ENCODE results near the gene ATXN1. TPM values are rescaled to one million over a fixed set of nuclear protein-coding genes. Genes with fewer than 3 reads are reported as not detected.

The ATXN1 gene
- total RNA-seq, 1 donor from 2014 or later: 71.2 TPM

GRCh38 chr6:16658348-16659034 is 102.8 kb downstream of the ATXN1 start:
- Histone ChIP-seq H3K27ac (no peak overlapping the region), H3K4me1 (peaks cover 10% of the 10 kb centered on the region), H3K9me3 (no peaks in the 10 kb centered on the region), H3K36me3 (peaks cover 11% of the 10 kb centered on the region), H3K4me3 (no peak overlapping the region), H3K27me3 (no peaks in the 10 kb centered on the region)
- intact Hi-C loops (cut with DNase I): no loop called here
- DNase-seq (no peak), ATAC-seq (no peak)
- no peak for TF ChIP-seq CTCF (IDR thresholded peaks at IDR 0.05)

- H3K27ac ChIP-seq: no peak overlapping the region
- no peak for TF ChIP-seq CTCF (IDR thresholded peaks at IDR 0.05)
- no peak overlapping the region for H3K4me3 ChIP-seq
- no peak for DNase-seq
- ATAC-seq: no peak
- H3K36me3 ChIP-seq: peaks cover 11% of the 10 kb centered on the region
- intact Hi-C loops (cut with DNase I): no loop called here
- H3K27me3 ChIP-seq: no peaks in the 10 kb centered on the region
- peaks cover 10% of the 10 kb centered on the region for H3K4me1 ChIP-seq
- no peaks in the 10 kb centered on the region for H3K9me3 ChIP-seq
These were observed 103.5 kb downstream of the ATXN1 start for GRCh38 chr6:16657768-16658167.

GRCh38 chr6:16656451-16656850 is 104.8 kb downstream of the ATXN1 start:
- no peak overlapping the region for H3K27ac ChIP-seq
- TF ChIP-seq CTCF (IDR thresholded peaks at IDR 0.05): no peak
- no peaks in the 10 kb centered on the region for H3K9me3 ChIP-seq
- DNase-seq: no peak
- intact Hi-C loops (cut with DNase I): no loop called here
- no peaks in the 10 kb centered on the region for H3K27me3 ChIP-seq
- peaks cover 11% of the 10 kb centered on the region for H3K36me3 ChIP-seq
- no peak overlapping the region for H3K4me3 ChIP-seq
- ATAC-seq: no peak
- H3K4me1 ChIP-seq: peaks cover 10% of the 10 kb centered on the region

- H3K9me3 ChIP-seq: no peaks in the 10 kb centered on the region
- TF ChIP-seq CTCF (IDR thresholded peaks at IDR 0.05): no peak
- intact Hi-C loops (cut with DNase I): no loop called here
- H3K4me3 ChIP-seq: no peak overlapping the region
- peaks cover 4% of the 10 kb centered on the region for H3K4me1 ChIP-seq
- H3K27ac ChIP-seq: no peak overlapping the region
- ATAC-seq (no peak), DNase-seq (no peak)
- peaks cover 11% of the 10 kb centered on the region for H3K36me3 ChIP-seq
- H3K27me3 ChIP-seq: no peaks in the 10 kb centered on the region
These were observed 106.6 kb downstream of the ATXN1 start for GRCh38 chr6:16654701-16655100.

- no peak overlapping the region for H3K4me3 ChIP-seq
- peaks cover 11% of the 10 kb centered on the region for H3K36me3 ChIP-seq
- DNase-seq (no peak), ATAC-seq (no peak)
- no peak for TF ChIP-seq CTCF (IDR thresholded peaks at IDR 0.05)
- intact Hi-C loops (cut with DNase I): no loop called here
- H3K4me1 ChIP-seq: no peaks in the 10 kb centered on the region
- no peak overlapping the region for H3K27ac ChIP-seq
- no peaks in the 10 kb centered on the region for H3K9me3 ChIP-seq
- H3K27me3 ChIP-seq: no peaks in the 10 kb centered on the region
These were observed 108.0 kb downstream of the ATXN1 start for GRCh38 chr6:16653226-16653625.

GRCh38 chr6:16651871-16652270 is 109.4 kb downstream of the ATXN1 start:
- intact Hi-C loops (cut with DNase I): no loop called here
- peaks cover 7% of the 10 kb centered on the region for H3K36me3 ChIP-seq

More at GRCh38 chr6:16651871-16652270, 109.4 kb downstream of the ATXN1 start:
- Histone ChIP-seq H3K27me3 (no peaks in the 10 kb centered on the region), H3K4me1 (no peaks in the 10 kb centered on the region), H3K27ac (no peak overlapping the region), H3K4me3 (no peak overlapping the region), H3K9me3 (no peaks in the 10 kb centered on the region)
- TF ChIP-seq CTCF (IDR thresholded peaks at IDR 0.05): no peak
- ATAC-seq: peak; percentile 77
- no peak for DNase-seq

Measured in upper lobe of right lung (tissue), 1 donor.